ENCODE data around the gene C20orf202.

GRCh38 chr20:1160496-1160895 lies 42.8 kb upstream of the C20orf202 start:
- TF ChIP-seq TAF1 (IDR thresholded peaks at IDR 0.05; ENCODE audit: borderline replicate concordance, insufficient read depth, low read length) (no peak), POLR2AphosphoS5 (IDR thresholded peaks at IDR 0.05; ENCODE audit: low read depth, low read length) (no peak)

Data from PFSK-1 (cell line).